ENCODE measurements around the gene MYO9B. TPM values are rescaled to one million over a fixed set of nuclear protein-coding genes. Genes with fewer than 3 reads are reported as not detected.
"Not testable (repeated sequence)": the region's sequence is repeated elsewhere in the genome, so short reads cannot be mapped to it uniquely, and the experiment has no call there.

The MYO9B gene
- total RNA-seq, 2 experiments from 2014 or later = 100 to 104 TPM

DNA sequence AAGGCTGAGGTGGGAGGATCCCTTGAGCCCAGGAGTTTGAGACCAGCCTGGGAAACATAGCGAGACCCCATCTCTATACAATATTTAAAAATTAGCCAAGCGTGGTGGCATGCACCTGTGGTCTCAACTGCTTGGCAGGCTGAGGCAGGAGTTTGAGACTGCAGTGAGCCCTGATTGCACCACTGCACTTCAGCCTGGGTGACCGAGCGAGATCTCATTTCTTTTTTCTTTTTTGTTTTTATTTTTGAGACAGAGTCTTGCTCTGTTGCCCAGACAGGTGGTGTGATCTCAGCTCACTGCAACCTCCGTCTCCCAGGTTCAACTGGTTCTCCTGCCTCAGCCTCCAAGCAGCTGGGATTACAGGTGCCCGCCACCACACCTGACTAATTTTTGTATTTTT, 116.2 kb downstream of the MYO9B start:
- H3K36me3 Mint-ChIP-seq = peaks cover 30% of the 10 kb centered on the region
- H3K9me3 Mint-ChIP-seq, CTCF ChIA-PET: not testable (repeated sequence)

DNA sequence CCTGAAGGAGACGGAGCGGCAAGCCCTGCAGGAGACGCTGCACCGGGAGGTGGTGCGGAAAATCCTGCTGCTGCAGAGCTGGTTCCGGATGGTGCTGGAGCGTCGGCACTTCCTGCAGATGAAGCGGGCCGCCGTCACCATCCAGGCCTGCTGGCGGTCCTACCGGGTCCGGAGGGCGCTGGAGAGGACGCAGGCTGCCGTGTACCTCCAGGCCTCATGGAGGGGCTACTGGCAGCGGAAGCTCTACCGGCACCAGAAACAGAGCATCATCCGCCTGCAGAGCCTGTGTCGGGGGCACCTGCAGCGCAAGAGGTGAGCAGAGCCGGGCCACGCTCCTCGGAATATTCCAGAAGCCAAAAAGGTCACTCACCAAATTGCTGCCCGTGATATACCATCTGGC, 117.2 kb downstream of the MYO9B start:
- H3K36me3 Mint-ChIP-seq = peaks cover 24% of the 10 kb centered on the region
- no peak overlapping the region for H3K4me3 Mint-ChIP-seq
- H3K27ac Mint-ChIP-seq = no peak overlapping the region
- H3K4me1 Mint-ChIP-seq (ENCODE audit: low read depth) = no peaks in the 10 kb centered on the region
- H3K9me3 Mint-ChIP-seq = no peaks in the 10 kb centered on the region
- intact Hi-C loops (cut with micrococcal nuclease) = no loop called here
- POLR2A ChIA-PET = no interaction called here
- no peaks in the 10 kb centered on the region for H3K27me3 Mint-ChIP-seq
- no peak for DNase-seq
- CTCF ChIA-PET = no interaction called here

More for the DNA sequence above, 116.2 kb downstream of the MYO9B start:
- POLR2A ChIA-PET; H3K4me3 Mint-ChIP-seq; DNase-seq; H3K27me3 Mint-ChIP-seq; H3K27ac Mint-ChIP-seq; H3K4me1 Mint-ChIP-seq (ENCODE audit: low read depth); intact Hi-C loops (cut with micrococcal nuclease): not testable (repeated sequence)

GRCh38 chr19:17194608-17195007, 119.0 kb downstream of the MYO9B start:
- no peaks in the 10 kb centered on the region for H3K9me3 Mint-ChIP-seq
- no peak overlapping the region for H3K27ac Mint-ChIP-seq
- H3K4me1 Mint-ChIP-seq (ENCODE audit: low read depth) = no peaks in the 10 kb centered on the region
- H3K4me3 Mint-ChIP-seq = no peak overlapping the region
- intact Hi-C loops (cut with micrococcal nuclease) = no loop called here
- ChIA-PET CTCF (no interaction called here), POLR2A (no interaction called here)
- DNase-seq = no peak
- no peaks in the 10 kb centered on the region for H3K27me3 Mint-ChIP-seq
- H3K36me3 Mint-ChIP-seq = peaks cover 29% of the 10 kb centered on the region

GRCh38 chr19:17195106-17195505, 119.5 kb downstream of the MYO9B start:
- no peaks in the 10 kb centered on the region for H3K9me3 Mint-ChIP-seq
- POLR2A ChIA-PET = no interaction called here
- no peak overlapping the region for H3K4me3 Mint-ChIP-seq
- no peaks in the 10 kb centered on the region for H3K27me3 Mint-ChIP-seq
- H3K36me3 Mint-ChIP-seq = peaks cover 30% of the 10 kb centered on the region
- DNase-seq = no peak
- intact Hi-C loops (cut with micrococcal nuclease) = no loop called here
- H3K4me1 Mint-ChIP-seq (ENCODE audit: low read depth) = no peaks in the 10 kb centered on the region
- CTCF ChIA-PET = no interaction called here
- H3K27ac Mint-ChIP-seq = no peak overlapping the region

DNA sequence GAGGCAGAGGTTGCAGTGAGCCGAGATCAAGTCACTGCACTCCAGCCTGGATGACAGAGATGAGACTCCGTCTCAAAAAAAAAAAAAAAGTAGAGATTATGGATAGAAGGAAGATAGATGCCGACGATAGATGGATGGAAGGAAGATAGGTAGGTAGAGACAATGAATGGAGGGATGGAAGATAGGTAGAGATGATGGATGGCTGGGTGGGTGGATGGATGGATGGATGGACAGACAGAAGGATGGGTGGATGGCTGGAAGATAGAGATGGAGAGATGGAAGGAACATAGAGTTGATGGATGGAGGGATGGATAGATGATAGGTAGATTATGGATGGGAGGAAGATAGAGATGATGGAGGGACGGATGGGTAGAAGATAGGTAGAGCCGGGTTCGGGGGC, 121.0 kb downstream of the MYO9B start:
- DNase-seq = no peak
- Mint-ChIP-seq H3K4me1 (ENCODE audit: low read depth) (no peaks in the 10 kb centered on the region), H3K9me3 (no peaks in the 10 kb centered on the region), H3K27ac (no peak overlapping the region), H3K4me3 (no peak overlapping the region), H3K27me3 (no peaks in the 10 kb centered on the region), H3K36me3 (peaks cover 35% of the 10 kb centered on the region)
- ChIA-PET CTCF (no interaction called here), POLR2A (no interaction called here)
- intact Hi-C loops (cut with micrococcal nuclease) = no loop called here

- no peak for DNase-seq
- intact Hi-C loops (cut with micrococcal nuclease) = no loop called here
- Mint-ChIP-seq H3K36me3 (peaks cover 46% of the 10 kb centered on the region), H3K4me1 (ENCODE audit: low read depth) (no peaks in the 10 kb centered on the region), H3K27me3 (no peaks in the 10 kb centered on the region), H3K4me3 (no peak overlapping the region), H3K9me3 (no peaks in the 10 kb centered on the region), H3K27ac (no peak overlapping the region)
- POLR2A ChIA-PET = no interaction called here
- CTCF ChIA-PET = no interaction called here
Observed at GRCh38 chr19:17197666-17198065, 122.1 kb downstream of the MYO9B start.

- no peaks in the 10 kb centered on the region for H3K9me3 Mint-ChIP-seq
- H3K27me3 Mint-ChIP-seq = no peaks in the 10 kb centered on the region
- H3K27ac Mint-ChIP-seq = no peak overlapping the region
- POLR2A ChIA-PET = no interaction called here
- CTCF ChIA-PET = no interaction called here
- peaks cover 50% of the 10 kb centered on the region for H3K36me3 Mint-ChIP-seq
- no peaks in the 10 kb centered on the region for H3K4me1 Mint-ChIP-seq (ENCODE audit: low read depth)
- DNase-seq = no peak
- intact Hi-C loops (cut with micrococcal nuclease) = no loop called here
- no peak overlapping the region for H3K4me3 Mint-ChIP-seq
Observed at GRCh38 chr19:17200408-17201079, 125.0 kb downstream of the MYO9B start.

DNA sequence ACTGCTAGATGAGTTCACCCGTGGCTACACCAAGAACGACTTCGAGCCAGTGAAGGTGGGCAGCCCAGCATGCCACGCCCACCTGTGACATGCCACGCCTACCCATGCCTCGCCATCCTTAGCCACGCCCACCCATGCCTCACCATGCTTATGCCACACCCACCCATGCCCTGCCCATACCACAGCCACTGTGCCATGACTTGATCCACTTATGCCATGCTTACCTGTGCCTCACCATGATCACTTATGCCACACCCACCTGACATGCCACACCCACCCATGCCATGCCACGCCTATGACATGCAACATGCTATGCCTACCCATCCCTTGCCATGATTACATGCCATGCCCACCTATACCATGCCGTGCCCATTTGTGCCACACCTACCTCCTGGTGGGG, 126.7 kb downstream of the MYO9B start:
- Mint-ChIP-seq H3K4me1 (ENCODE audit: low read depth) (no peaks in the 10 kb centered on the region), H3K9me3 (no peaks in the 10 kb centered on the region), H3K36me3 (peaks cover 45% of the 10 kb centered on the region), H3K27me3 (no peaks in the 10 kb centered on the region), H3K4me3 (no peak overlapping the region), H3K27ac (no peak overlapping the region)
- POLR2A ChIA-PET = no interaction called here
- DNase-seq = peak; percentile 50
- intact Hi-C loops (cut with micrococcal nuclease) = no loop called here
- CTCF ChIA-PET = no interaction called here

DNA sequence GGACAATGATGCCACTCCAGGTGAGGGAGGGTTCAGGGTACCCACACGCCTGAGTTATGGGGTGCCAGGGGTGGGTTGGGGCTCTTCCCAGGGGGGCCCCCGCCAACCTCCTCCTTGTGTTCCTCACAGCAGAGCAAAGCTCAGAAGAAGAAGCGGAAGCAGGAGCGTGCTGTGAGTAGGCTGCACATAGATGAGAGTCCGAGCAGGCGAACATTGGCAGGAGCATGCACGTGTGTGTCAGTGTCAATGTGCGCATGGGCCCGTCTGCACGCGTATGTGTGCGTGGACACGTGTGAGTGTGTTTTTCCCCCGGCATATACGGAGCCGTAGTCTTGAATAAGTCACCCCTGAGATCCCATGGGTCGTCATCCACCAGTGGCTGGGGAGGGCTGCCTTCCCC, 127.1 kb downstream of the MYO9B start:
- ChIA-PET POLR2A (no interaction called here), CTCF (no interaction called here)
- no peak overlapping the region for H3K27ac Mint-ChIP-seq
- intact Hi-C loops (cut with micrococcal nuclease) = no loop called here
- H3K36me3 Mint-ChIP-seq = peaks cover 43% of the 10 kb centered on the region
- no peak overlapping the region for H3K4me3 Mint-ChIP-seq
- no peaks in the 10 kb centered on the region for H3K4me1 Mint-ChIP-seq (ENCODE audit: low read depth)
- no peaks in the 10 kb centered on the region for H3K27me3 Mint-ChIP-seq
- H3K9me3 Mint-ChIP-seq = no peaks in the 10 kb centered on the region
- no peak for DNase-seq

GRCh38 chr19:17205237-17206140, 129.9 kb downstream of the MYO9B start:
- H3K27ac Mint-ChIP-seq = no peak overlapping the region
- no peak overlapping the region for H3K4me3 Mint-ChIP-seq
- H3K36me3 Mint-ChIP-seq = peaks cover 37% of the 10 kb centered on the region
- peaks cover 8% of the 10 kb centered on the region for H3K4me1 Mint-ChIP-seq (ENCODE audit: low read depth)
- CTCF ChIA-PET = interaction anchor here (0.9 to 1.8 kb wide), 7 partner anchors 9 to 77 kb away, joined by 3 to 6 read pairs (median 3); partner anchors contain the start of genes BABAM1 and USE1
- intact Hi-C loops (cut with micrococcal nuclease) = loop anchor here (1.0 kb wide), 1 partner anchor 77 kb away; no protein-coding TSS in a partner anchor
- DNase-seq = peak; percentile 69
- no peaks in the 10 kb centered on the region for H3K9me3 Mint-ChIP-seq
- H3K27me3 Mint-ChIP-seq = no peaks in the 10 kb centered on the region
- POLR2A ChIA-PET = no interaction called here

GRCh38 chr19:17206736-17207581, 131.4 kb downstream of the MYO9B start:
- ChIA-PET POLR2A (no interaction called here), CTCF (interaction anchor here (0.8 to 1.8 kb wide), 3 partner anchors 17 to 75 kb away, joined by 3 to 6 read pairs (median 3); no protein-coding TSS in a partner anchor)
- Mint-ChIP-seq H3K27me3 (no peaks in the 10 kb centered on the region), H3K36me3 (peaks cover 24% of the 10 kb centered on the region), H3K27ac (no peak overlapping the region), H3K9me3 (no peaks in the 10 kb centered on the region), H3K4me3 (no peak overlapping the region), H3K4me1 (ENCODE audit: low read depth) (peaks cover 8% of the 10 kb centered on the region)
- DNase-seq = no peak
- intact Hi-C loops (cut with micrococcal nuclease) = no loop called here
